ENCODE results near the gene SOX12. TPM values are rescaled to one million over a fixed set of nuclear protein-coding genes. Genes with fewer than 3 reads are reported as not detected.
A peak's percentile ranks its signal among the peaks of the same experiment; 100 is the strongest.

Gene SOX12
- 4.9 TPM for total RNA-seq
- under 1 TPM; 0.29 to 0.44 (median 0.38) TPM for polyA plus RNA-seq

GRCh38 chr20:325045-325888, at the start of gene SOX12:
Gene SOX12, plus strand, starts transcription at chr20:325552. Its CDS starts 373 bp downstream, at chr20:325925.
- peaks cover 3 to 39% (median 12%) of the 10 kb centered on the region in 4 donors for H3K4me1 Mint-ChIP-seq
- H3K27ac ChIP-seq (ENCODE audit: insufficient read depth, low read length, poor library complexity, severe bottlenecking): peak within 1 kb of the TSS; percentile 78
- H3K4me3 ChIP-seq (ENCODE audit: low read depth, low read length): peak within 1 kb of the TSS; percentile 79
- no peaks in the 10 kb centered on the region for H3K36me3 ChIP-seq (ENCODE audit: control insufficient read depth, insufficient read depth, low read length)
- H3K27me3 Mint-ChIP-seq: peaks cover 4% of the 10 kb centered on the region
- H3K4me3 Mint-ChIP-seq: peak within 1 kb of the TSS; percentile 93 to 96 (median 94)
- H3K27me3 ChIP-seq (ENCODE audit: control insufficient read depth, insufficient read depth, low read length): no peaks in the 10 kb centered on the region
- DNase-seq: peak; percentile 93 to 97 (median 94)
- peaks cover 34% of the 10 kb centered on the region for H3K4me1 ChIP-seq (ENCODE audit: control insufficient read depth, insufficient read depth, low read length, poor library complexity, severe bottlenecking)
- H3K36me3 Mint-ChIP-seq: no peaks in the 10 kb centered on the region
- peak; percentile 78 to 80 for ATAC-seq (ENCODE audit: low read depth in 2 of 2)
- H3K27ac Mint-ChIP-seq: peak within 1 kb of the TSS; percentile 75 to 91 (median 83)
- peaks cover 0 to 2% (median 0%) of the 10 kb centered on the region in 7 donors for H3K9me3 Mint-ChIP-seq
- no peaks in the 10 kb centered on the region for H3K9me3 ChIP-seq (ENCODE audit: control insufficient read depth in 2 of 2, low read length in 2 of 2)

- no peaks in the 10 kb centered on the region for H3K4me1 ChIP-seq (ENCODE audit: control insufficient read depth, insufficient read depth, low read length, poor library complexity, severe bottlenecking)
- H3K9me3 ChIP-seq (ENCODE audit: control insufficient read depth in 2 of 2, low read length in 2 of 2): no peaks in the 10 kb centered on the region
- H3K4me3 Mint-ChIP-seq: no peak overlapping the region
- no peak overlapping the region for H3K4me3 ChIP-seq (ENCODE audit: low read depth, low read length)
- no peak overlapping the region for H3K27ac Mint-ChIP-seq
- H3K9me3 Mint-ChIP-seq: peaks cover 0 to 1% (median 0%) of the 10 kb centered on the region in 7 donors
- H3K27me3 ChIP-seq (ENCODE audit: control insufficient read depth, insufficient read depth, low read length): no peaks in the 10 kb centered on the region
- H3K27ac ChIP-seq (ENCODE audit: insufficient read depth, low read length, poor library complexity, severe bottlenecking): no peak overlapping the region
- no peaks in the 10 kb centered on the region for H3K27me3 Mint-ChIP-seq
- H3K36me3 Mint-ChIP-seq: peaks cover 8% of the 10 kb centered on the region
- ATAC-seq (ENCODE audit: low read depth in 2 of 2) (no peak), DNase-seq (no peak)
- no peaks in the 10 kb centered on the region for H3K36me3 ChIP-seq (ENCODE audit: control insufficient read depth, insufficient read depth, low read length)
- H3K4me1 Mint-ChIP-seq: peaks cover 0 to 3% (median 0%) of the 10 kb centered on the region in 4 donors
Measured at GRCh38 chr20:275791-276190, 49.6 kb upstream of the SOX12 start.

- Mint-ChIP-seq H3K4me1 (peaks cover 0 to 3% (median 0%) of the 10 kb centered on the region in 4 donors), H3K36me3 (peaks cover 8% of the 10 kb centered on the region)
- no peaks in the 10 kb centered on the region for H3K36me3 ChIP-seq (ENCODE audit: control insufficient read depth, insufficient read depth, low read length)
Measured at GRCh38 chr20:276620-277495, 48.5 kb upstream of the SOX12 start.

GRCh38 chr20:277496-277781, 47.9 kb upstream of the SOX12 start:
- Histone ChIP-seq H3K27me3 (ENCODE audit: control insufficient read depth, insufficient read depth, low read length) (no peaks in the 10 kb centered on the region), H3K4me3 (ENCODE audit: low read depth, low read length) (no peak overlapping the region), H3K9me3 (ENCODE audit: control insufficient read depth in 2 of 2, low read length in 2 of 2) (no peaks in the 10 kb centered on the region), H3K27ac (ENCODE audit: insufficient read depth, low read length, poor library complexity, severe bottlenecking) (no peak overlapping the region), H3K36me3 (ENCODE audit: control insufficient read depth, insufficient read depth, low read length) (no peaks in the 10 kb centered on the region), H3K4me1 (ENCODE audit: control insufficient read depth, insufficient read depth, low read length, poor library complexity, severe bottlenecking) (no peaks in the 10 kb centered on the region)
- Mint-ChIP-seq H3K27ac (no peak overlapping the region), H3K36me3 (peaks cover 12% of the 10 kb centered on the region), H3K27me3 (no peaks in the 10 kb centered on the region), H3K4me3 (no peak overlapping the region), H3K4me1 (peaks cover 0 to 3% (median 0%) of the 10 kb centered on the region in 4 donors), H3K9me3 (peaks cover 0 to 1% (median 0%) of the 10 kb centered on the region in 7 donors)
- DNase-seq (no peak), ATAC-seq (ENCODE audit: low read depth in 2 of 2) (no peak)

More at GRCh38 chr20:276620-277495, 48.5 kb upstream of the SOX12 start:
- ATAC-seq (ENCODE audit: low read depth in 2 of 2) (no peak), DNase-seq (no peak)
- Mint-ChIP-seq H3K27ac (no peak overlapping the region), H3K4me3 (no peak overlapping the region), H3K27me3 (no peaks in the 10 kb centered on the region), H3K9me3 (peaks cover 0 to 1% (median 0%) of the 10 kb centered on the region in 7 donors)
- Histone ChIP-seq H3K27me3 (ENCODE audit: control insufficient read depth, insufficient read depth, low read length) (no peaks in the 10 kb centered on the region), H3K4me3 (ENCODE audit: low read depth, low read length) (no peak overlapping the region), H3K27ac (ENCODE audit: insufficient read depth, low read length, poor library complexity, severe bottlenecking) (no peak overlapping the region), H3K4me1 (ENCODE audit: control insufficient read depth, insufficient read depth, low read length, poor library complexity, severe bottlenecking) (no peaks in the 10 kb centered on the region), H3K9me3 (ENCODE audit: control insufficient read depth in 2 of 2, low read length in 2 of 2) (no peaks in the 10 kb centered on the region)

- Mint-ChIP-seq H3K27ac (no peak overlapping the region), H3K36me3 (peaks cover 12% of the 10 kb centered on the region), H3K4me1 (peaks cover 0 to 3% (median 0%) of the 10 kb centered on the region in 4 donors), H3K27me3 (no peaks in the 10 kb centered on the region), H3K9me3 (peaks cover 0 to 1% (median 0%) of the 10 kb centered on the region in 7 donors), H3K4me3 (peak overlapping the region in 1 of 4 donors; percentile 43)
- no peak for ATAC-seq (ENCODE audit: low read depth in 2 of 2)
- H3K4me1 ChIP-seq (ENCODE audit: control insufficient read depth, insufficient read depth, low read length, poor library complexity, severe bottlenecking): no peaks in the 10 kb centered on the region
- H3K4me3 ChIP-seq (ENCODE audit: low read depth, low read length): no peak overlapping the region
- DNase-seq: no peak
- no peaks in the 10 kb centered on the region for H3K27me3 ChIP-seq (ENCODE audit: control insufficient read depth, insufficient read depth, low read length)
- H3K27ac ChIP-seq (ENCODE audit: insufficient read depth, low read length, poor library complexity, severe bottlenecking): no peak overlapping the region
- no peaks in the 10 kb centered on the region for H3K9me3 ChIP-seq (ENCODE audit: control insufficient read depth in 2 of 2, low read length in 2 of 2)
- no peaks in the 10 kb centered on the region for H3K36me3 ChIP-seq (ENCODE audit: control insufficient read depth, insufficient read depth, low read length)
Measured at GRCh38 chr20:278181-278580, 47.2 kb upstream of the SOX12 start.

- Mint-ChIP-seq H3K4me3 (peak overlapping the region in 1 of 4 donors; percentile 43), H3K9me3 (peaks cover 0 to 1% (median 0%) of the 10 kb centered on the region in 7 donors), H3K27me3 (peaks cover 5% of the 10 kb centered on the region), H3K36me3 (peaks cover 12% of the 10 kb centered on the region), H3K27ac (peak overlapping the region in 1 of 3 donors; percentile 42), H3K4me1 (peaks cover 0 to 3% (median 0%) of the 10 kb centered on the region in 4 donors)
- DNase-seq (no peak), ATAC-seq (ENCODE audit: low read depth in 2 of 2) (no peak)
- Histone ChIP-seq H3K4me1 (ENCODE audit: control insufficient read depth, insufficient read depth, low read length, poor library complexity, severe bottlenecking) (no peaks in the 10 kb centered on the region), H3K27me3 (ENCODE audit: control insufficient read depth, insufficient read depth, low read length) (no peaks in the 10 kb centered on the region), H3K36me3 (ENCODE audit: control insufficient read depth, insufficient read depth, low read length) (no peaks in the 10 kb centered on the region), H3K27ac (ENCODE audit: insufficient read depth, low read length, poor library complexity, severe bottlenecking) (no peak overlapping the region), H3K9me3 (ENCODE audit: control insufficient read depth in 2 of 2, low read length in 2 of 2) (no peaks in the 10 kb centered on the region), H3K4me3 (ENCODE audit: low read depth, low read length) (no peak overlapping the region)
Measured at GRCh38 chr20:278607-279571, 46.5 kb upstream of the SOX12 start.

- Mint-ChIP-seq H3K27me3 (peaks cover 11% of the 10 kb centered on the region), H3K9me3 (peaks cover 0 to 2% (median 0%) of the 10 kb centered on the region in 7 donors), H3K27ac (no peak overlapping the region), H3K36me3 (peaks cover 4% of the 10 kb centered on the region), H3K4me1 (no peaks in the 10 kb centered on the region), H3K4me3 (no peak overlapping the region)
- Histone ChIP-seq H3K9me3 (ENCODE audit: control insufficient read depth in 2 of 2, low read length in 2 of 2) (no peaks in the 10 kb centered on the region), H3K4me1 (ENCODE audit: control insufficient read depth, insufficient read depth, low read length, poor library complexity, severe bottlenecking) (no peaks in the 10 kb centered on the region), H3K27me3 (ENCODE audit: control insufficient read depth, insufficient read depth, low read length) (no peaks in the 10 kb centered on the region), H3K27ac (ENCODE audit: insufficient read depth, low read length, poor library complexity, severe bottlenecking) (no peak overlapping the region), H3K36me3 (ENCODE audit: control insufficient read depth, insufficient read depth, low read length) (no peaks in the 10 kb centered on the region), H3K4me3 (ENCODE audit: low read depth, low read length) (no peak overlapping the region)
- ATAC-seq (ENCODE audit: low read depth in 2 of 2) (no peak), DNase-seq (no peak)
Measured at GRCh38 chr20:284172-284571, 41.2 kb upstream of the SOX12 start.

All from CD4-positive, CD25-positive, alpha-beta regulatory T cell (primary cell).